GM21723 (cell line): Measurements from ENCODE around the gene TBC1D17.
A peak's percentile ranks its signal among the peaks of the same experiment; 100 is the strongest.

Experiments used
- ATAC-seq: cut with Tn5 transposase; IDR thresholded peaks from one replicate; pipeline ENCODE4 v1.9.1; 2021; ENCODE audit warnings: mild to moderate bottlenecking, moderate library complexity; ENCODE audit not compliant: unreplicated experiment

Gene TBC1D17

DNA sequence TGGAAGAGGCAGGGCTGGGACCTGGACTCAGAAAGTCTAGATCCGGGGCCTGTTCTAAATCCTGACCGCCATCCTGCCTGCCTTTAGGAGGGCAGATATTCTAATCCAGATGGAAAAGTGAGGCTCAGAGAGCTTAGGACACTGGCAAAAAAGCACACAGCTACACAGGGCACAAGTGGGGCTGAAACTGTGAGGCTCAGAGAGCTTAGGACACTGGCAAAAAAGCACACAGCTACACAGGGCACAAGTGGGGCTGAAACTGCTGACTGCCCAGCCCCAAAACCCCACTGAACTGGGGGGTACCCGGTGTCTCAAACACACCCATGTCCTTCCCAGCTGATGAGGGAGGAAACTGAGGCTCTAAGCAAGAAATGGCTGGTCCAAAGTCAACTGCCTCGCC, 2.3 kb upstream of the TBC1D17 start:
- no peak for ATAC-seq

GRCh38 chr19:49875857-49876421, 1.6 kb upstream of the TBC1D17 start:
- no peak for ATAC-seq

DNA sequence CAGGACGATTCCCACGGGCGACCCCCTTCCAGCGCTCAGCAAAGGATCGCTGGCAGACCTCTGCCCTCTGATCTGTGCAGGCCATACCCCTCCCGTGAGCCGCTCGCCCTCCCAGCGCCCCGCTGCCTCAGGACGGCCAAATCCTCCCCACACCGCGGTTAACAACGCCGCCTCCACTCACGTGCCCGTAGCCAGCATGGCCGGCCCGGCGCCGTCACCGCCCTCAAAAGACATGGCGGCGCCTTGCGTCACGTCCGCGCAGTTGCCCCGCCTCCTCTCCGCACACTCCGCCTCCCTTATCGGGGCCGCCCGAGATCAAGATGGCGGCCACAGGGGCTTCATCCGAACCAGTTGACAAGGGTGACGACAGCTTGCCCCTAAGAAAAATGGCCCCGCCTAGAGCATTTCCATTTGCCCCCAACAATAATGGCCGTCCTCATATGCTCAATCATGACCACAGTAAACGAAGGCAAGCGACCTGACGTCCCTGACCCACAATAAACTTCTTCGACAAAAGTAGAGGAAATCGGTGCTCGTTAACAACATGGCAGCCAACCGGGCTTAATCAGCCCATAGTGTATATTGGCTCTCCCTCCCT, 981 bp upstream of the TBC1D17 start:
- peak; percentile 47 for ATAC-seq

GRCh38 chr19:49877879-49878743, 609 bp downstream of the TBC1D17 start:
- peak; percentile 50 for ATAC-seq

DNA sequence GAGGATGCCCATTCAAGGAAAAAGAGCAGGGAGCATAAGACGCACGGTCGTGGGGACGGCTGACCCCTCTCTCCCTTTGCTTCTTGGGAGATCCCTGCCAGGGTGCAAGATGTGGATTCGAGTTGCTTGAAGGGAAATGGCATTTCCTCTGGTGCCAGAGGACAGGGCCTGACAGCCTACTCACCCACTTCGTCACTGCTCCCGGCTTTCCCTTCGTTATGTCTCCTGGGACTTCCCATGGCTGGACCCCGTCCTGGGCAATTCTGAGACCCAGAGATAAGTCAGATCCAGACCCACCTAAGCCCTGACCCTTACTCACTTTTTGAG, 1.2 kb downstream of the TBC1D17 start:
- ATAC-seq: no peak

- no peak for ATAC-seq
These were observed 1.9 kb downstream of the TBC1D17 start for GRCh38 chr19:49879243-49879963.

GRCh38 chr19:49880162-49880869, 2.8 kb downstream of the TBC1D17 start:
- no peak for ATAC-seq

GRCh38 chr19:49881186-49881585, 3.7 kb downstream of the TBC1D17 start:
- no peak for ATAC-seq

- ATAC-seq: no peak
These were observed 4.3 kb downstream of the TBC1D17 start for GRCh38 chr19:49881672-49882394.

- no peak for ATAC-seq
These were observed 5.1 kb downstream of the TBC1D17 start for GRCh38 chr19:49882643-49883042.

- no peak for ATAC-seq
These were observed 5.6 kb downstream of the TBC1D17 start for GRCh38 chr19:49883094-49883493.

DNA sequence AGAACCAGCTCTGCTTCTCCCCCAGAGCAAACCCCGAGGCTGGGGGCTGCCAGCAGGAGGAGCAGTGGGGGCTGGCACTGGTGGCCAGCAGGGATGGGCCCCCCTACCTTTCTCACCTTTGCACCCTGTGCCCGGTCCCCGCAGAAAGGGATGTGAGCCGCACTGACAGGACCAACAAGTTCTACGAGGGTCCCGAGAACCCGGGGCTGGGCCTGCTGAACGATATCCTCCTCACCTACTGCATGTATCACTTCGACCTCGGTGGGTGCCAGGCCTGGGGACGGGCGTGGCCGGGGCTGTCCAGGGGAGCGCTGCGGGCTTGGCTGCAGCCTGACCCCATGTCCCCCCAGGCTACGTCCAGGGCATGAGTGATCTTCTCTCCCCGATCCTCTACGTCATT, 6.6 kb downstream of the TBC1D17 start:
- ATAC-seq: no peak

GRCh38 chr19:49884760-49885159, 7.3 kb downstream of the TBC1D17 start:
- ATAC-seq: no peak

GRCh38 chr19:49887037-49887664, 9.6 kb downstream of the TBC1D17 start:
- no peak for ATAC-seq

- ATAC-seq: no peak
These were observed 10.4 kb downstream of the TBC1D17 start for GRCh38 chr19:49887665-49888509.

DNA sequence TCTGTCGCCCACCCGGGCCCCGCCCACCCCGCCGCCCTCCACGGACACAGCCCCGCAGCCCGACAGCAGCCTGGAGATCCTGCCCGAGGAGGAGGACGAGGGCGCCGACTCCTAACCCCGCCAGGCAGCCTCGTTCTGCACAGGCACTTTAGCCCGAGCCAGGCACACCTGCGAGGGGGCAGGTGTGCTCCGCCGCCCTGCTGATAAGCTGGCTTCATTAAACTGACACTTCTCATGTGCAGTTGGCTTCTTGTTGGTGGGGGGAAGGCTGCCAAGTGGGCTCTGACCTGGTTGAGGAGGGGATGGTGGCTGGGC, 11.0 kb downstream of the TBC1D17 start:
- ATAC-seq: no peak

GRCh38 chr19:49889038-49889686, 11.7 kb downstream of the TBC1D17 start:
- ATAC-seq: no peak

DNA sequence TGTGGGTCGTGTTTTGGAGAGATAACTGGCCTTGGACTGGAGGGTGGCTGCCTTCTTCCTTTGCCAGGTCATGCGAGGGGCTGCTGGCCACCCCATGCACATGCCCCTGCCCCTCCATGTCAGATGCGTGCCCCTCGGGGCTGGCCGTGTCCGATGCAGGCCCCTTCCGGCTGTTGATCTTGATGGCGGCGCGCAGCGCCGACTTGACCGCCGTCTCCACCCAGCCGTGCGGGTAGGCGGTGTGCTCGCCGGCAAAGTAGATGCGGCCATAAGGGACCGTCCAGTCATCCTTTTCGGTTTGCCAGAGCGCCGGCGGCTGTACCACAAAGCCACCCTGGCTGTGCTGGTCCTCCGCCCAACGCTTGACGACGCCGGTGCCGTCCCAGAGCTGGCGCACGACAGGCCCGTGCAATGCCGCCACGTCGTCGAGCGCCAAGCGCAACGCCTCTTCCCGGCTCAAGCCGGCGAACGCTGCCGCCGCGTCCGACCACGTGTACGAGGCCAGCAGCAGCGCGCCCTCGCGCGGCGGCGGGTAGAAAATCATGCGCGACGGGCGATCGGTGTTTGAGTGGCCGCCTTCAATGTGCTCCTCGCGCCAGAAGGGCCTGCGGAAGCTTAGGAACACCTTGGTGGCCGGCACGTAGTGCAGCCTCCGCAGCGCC, 12.3 kb downstream of the TBC1D17 start:
- ATAC-seq: no peak
